Adrenal gland (tissue), 12 donors: ENCODE results near the gene FASN. TPM values are rescaled to one million over a fixed set of nuclear protein-coding genes. Genes with fewer than 3 reads are reported as not detected.

ENCODE experiments used
- DNase-seq, 7 donors: peaks; one replicate each; pipeline ENCODE4 v3.0.0-alpha.2; 2019 to 2020
- H3K27ac ChIP-seq, 5 donors: fragments of 200-600 bp; sonication (generic) in 4 of 5; 1 replicate in 3 of 5; 2 replicates in 2 of 5; pipeline versions ENCODE4 v1.5.1 to v1.8.0; 2016 to 2020; ENCODE audit warnings: mild to moderate bottlenecking in 1 of 5
- H3K27me3 ChIP-seq: fragments of 200-600 bp; 2 replicates; pipeline ENCODE4 v1.8.0; 2021
- H3K36me3 ChIP-seq, 2 donors: fragments of 200-600 bp; replicated peaks in 1 of 2; 1 replicate in 1 of 2; 2 replicates in 1 of 2; pipeline versions ENCODE4 v1.5.1 to v1.8.0; 2018 to 2022
- H3K4me1 ChIP-seq, 2 donors: fragments of 200-600 bp; replicated peaks in 1 of 2; 1 replicate in 1 of 2; 2 replicates in 1 of 2; pipeline versions ENCODE4 v1.5.1 to v1.8.0; 2018 to 2021
- H3K4me3 ChIP-seq, 4 donors: fragments of 200-600 bp; sonication (generic) in 3 of 4; one replicate each; pipeline ENCODE4 v1.5.1; 2016 to 2018
- H3K9me3 ChIP-seq, 3 donors: fragments of 200-600 bp; sonication (generic) in 1 of 3; replicated peaks in 1 of 3; 1 replicate in 2 of 3; 2 replicates in 1 of 3; pipeline versions ENCODE4 v1.5.1 to v1.8.0; 2016 to 2021
- CTCF ChIP-seq, 6 experiments: fragments of 450-650 bp in 4 of 6; fragments of 200-600 bp in 2 of 6; sonication (generic) in 1 of 6; IDR thresholded peaks; 1 replicate in 5 of 6; 2 replicates in 1 of 6; pipeline versions ENCODE4 v1.5.1 to v1.8.0; 2016 to 2021; ENCODE audit warnings: antibody characterized with exemption in 6 of 6, mild to moderate bottlenecking in 2 of 6, moderate library complexity in 1 of 6
- POLR2A ChIP-seq, 2 donors: fragments of 450-650 bp; IDR thresholded peaks; one replicate each; pipeline ENCODE4 v1.6.1; 2017; ENCODE audit warnings: antibody characterized with exemption in 2 of 2, mild to moderate bottlenecking in 2 of 2, moderate library complexity in 1 of 2
- WGBS, 4 donors: extraction: QIAGEN DNeasy Blood & Tissue Kit in 2 of 4; methylation state at CpG; one replicate each; pipeline versions ENCODE4 v1.1.5 to v1.1.7; 2013 to 2017; 5-methylcytosine and 5-hydroxymethylcytosine counted together
- intact Hi-C, 2 donors: fragments of 100-400 bp; cut with DNase I; formaldehyde crosslinking; loops; one replicate each; pipeline versions ENCODE4 v1.14.1 to v1.15.0; 2022 to 2023
- polyA plus RNA-seq, 3 donors: library from polyadenylated mRNA; stranded (reverse); fragments of 200-250 nt in 2 of 3; fragments of 350-450 nt in 1 of 3; fragmentation: Illumina TruSeq in 1 of 3; extraction: RNeasy Lipid Tissue Mini Kit (QIAGEN cat#74804) in 1 of 3; gene quantifications; one replicate each; pipeline ENCODE4 v1.2.3, GENCODE V29; 2013 to 2014
- total RNA-seq, 9 donors: library from RNA; depleted of rRNA in 4 of 9; stranded (reverse); fragments of >200 nt in 4 of 9; fragments of 120-200 nt in 1 of 9; fragmentation: NEBNext Ultra II Directional in 1 of 9; extraction: Animal tissue kit (Norgen Biotek cat#: 25700) in 1 of 9; gene quantifications; one replicate each; pipeline versions ENCODE4 v1.1.0 to v1.2.4, GENCODE V29; 2013 to 2023
- donor health status: healthy with polysubstance abuse.
- donor health status: Bipolar disorder and iron deficiency.
- donor health status: DM: yes; HTN: yes; CAD: no.
- donor health status: DM: no; HTN: no; CAD: no.
- donor health status: DM: no; HTN: no; CAD: no.
- donor health status: DM: yes; HTN: yes; CAD: no.

Gene FASN
- total and polyA plus RNA-seq, 12 donors: 18.9 to 276 (median 79.7) TPM

- H3K36me3 ChIP-seq: peaks cover 0 to 97% of the 10 kb centered on the region in 2 donors
- no peaks in the 10 kb centered on the region for H3K4me1 ChIP-seq
- TF ChIP-seq POLR2A (IDR thresholded peaks at IDR 0.05): no peak
- no peak for TF ChIP-seq CTCF (IDR thresholded peaks at IDR 0.05)
- no peak overlapping the region for H3K4me3 ChIP-seq
- no peaks in the 10 kb centered on the region for H3K9me3 ChIP-seq
- intact Hi-C loops: no loop called here
- H3K27ac ChIP-seq: no peak overlapping the region
- DNase-seq: no peak
- H3K27me3 ChIP-seq: no peaks in the 10 kb centered on the region
- WGBS, 4 donors: 83 to 95% (median 93%) methylated on average over 14 to 31 of the region's 31 CpGs
Measured at GRCh38 chr17:82084373-82085030, 13.5 kb downstream of the FASN start.

GRCh38 chr17:82083533-82084359 lies 14.3 kb downstream of the FASN start:
- 91 to 96% (median 92%) methylated on average over 28 to 55 of the region's 55 CpGs for WGBS, 4 donors
- no peak overlapping the region for H3K27ac ChIP-seq
- H3K9me3 ChIP-seq: no peaks in the 10 kb centered on the region
- no peak overlapping the region for H3K4me3 ChIP-seq
- TF ChIP-seq POLR2A (IDR thresholded peaks at IDR 0.05) (no peak), CTCF (IDR thresholded peaks at IDR 0.05) (no peak)
- H3K27me3 ChIP-seq: no peaks in the 10 kb centered on the region
- H3K4me1 ChIP-seq: no peaks in the 10 kb centered on the region
- intact Hi-C loops: no loop called here
- H3K36me3 ChIP-seq: peaks cover 0 to 96% of the 10 kb centered on the region in 2 donors
- no peak for DNase-seq

- TF ChIP-seq POLR2A (IDR thresholded peaks at IDR 0.05) (no peak), CTCF (IDR thresholded peaks at IDR 0.05) (no peak)
- intact Hi-C loops: no loop called here
- no peaks in the 10 kb centered on the region for H3K4me1 ChIP-seq
- no peak overlapping the region for H3K4me3 ChIP-seq
- DNase-seq: no peak
- no peak overlapping the region for H3K27ac ChIP-seq
- H3K36me3 ChIP-seq: peaks cover 0 to 94% of the 10 kb centered on the region in 2 donors
- H3K9me3 ChIP-seq: no peaks in the 10 kb centered on the region
- H3K27me3 ChIP-seq: no peaks in the 10 kb centered on the region
- WGBS, 4 donors: 88 to 98% (median 93%) methylated on average over 10 to 24 of the region's 24 CpGs
Measured at GRCh38 chr17:82083009-82083408, 15.0 kb downstream of the FASN start.

- DNase-seq: no peak
- H3K9me3 ChIP-seq: no peaks in the 10 kb centered on the region
- H3K4me1 ChIP-seq: no peaks in the 10 kb centered on the region
- TF ChIP-seq POLR2A (IDR thresholded peaks at IDR 0.05): no peak
- no peak for TF ChIP-seq CTCF (IDR thresholded peaks at IDR 0.05)
- 91 to 94% (median 94%) methylated on average over 3 to 19 of the region's 19 CpGs for WGBS, 4 donors
- H3K27ac ChIP-seq: no peak overlapping the region
- intact Hi-C loops: no loop called here
- no peaks in the 10 kb centered on the region for H3K27me3 ChIP-seq
- H3K36me3 ChIP-seq: peaks cover 0 to 89% of the 10 kb centered on the region in 2 donors
- H3K4me3 ChIP-seq: no peak overlapping the region
Measured at GRCh38 chr17:82082456-82082855, 15.6 kb downstream of the FASN start.
